ENCODE measurements around the gene PIGL. TPM values are rescaled to one million over a fixed set of nuclear protein-coding genes. Genes with fewer than 3 reads are reported as not detected.

PIGL gene
- total RNA-seq, 1 experiment from 2014 or later = 44.1 TPM

DNA sequence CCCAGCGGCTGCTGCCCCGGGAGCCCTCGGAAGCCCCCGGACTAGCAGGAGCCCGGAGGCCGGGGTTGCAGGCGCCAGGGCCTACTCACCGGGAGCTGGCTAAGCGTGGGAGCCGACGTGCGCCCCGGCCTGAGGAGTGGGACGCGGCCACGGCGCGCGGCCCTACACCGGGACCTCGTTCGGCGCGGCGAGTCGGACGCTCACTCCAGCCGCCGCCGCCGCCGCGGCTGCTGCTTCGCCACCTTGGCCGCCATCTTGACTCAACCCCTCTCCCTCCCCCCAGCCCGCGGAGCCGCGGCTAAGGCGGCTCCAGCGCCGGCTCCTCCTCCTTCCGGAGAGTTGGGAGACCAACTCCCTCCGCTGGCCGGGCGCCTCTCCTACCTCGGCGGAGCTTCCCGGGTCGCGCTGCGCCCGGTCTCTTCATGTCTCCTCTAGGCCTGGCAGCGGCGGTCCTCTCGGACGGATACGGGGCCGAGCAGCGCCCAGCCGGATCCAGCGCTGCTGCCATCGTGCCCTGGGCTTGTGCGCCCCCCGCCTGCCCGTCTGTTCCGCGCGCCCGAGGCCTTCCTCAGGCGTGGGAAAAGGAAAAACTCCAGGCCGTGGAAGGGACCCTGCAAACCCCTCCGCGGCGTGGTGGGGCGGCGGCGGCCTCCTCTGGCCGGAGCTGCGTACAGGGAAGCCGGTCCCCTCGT lies 1.6 kb upstream of the PIGL start, which contains the start of gene NCOR1 (continued):
- TF ChIP-seq, protein P1, sequence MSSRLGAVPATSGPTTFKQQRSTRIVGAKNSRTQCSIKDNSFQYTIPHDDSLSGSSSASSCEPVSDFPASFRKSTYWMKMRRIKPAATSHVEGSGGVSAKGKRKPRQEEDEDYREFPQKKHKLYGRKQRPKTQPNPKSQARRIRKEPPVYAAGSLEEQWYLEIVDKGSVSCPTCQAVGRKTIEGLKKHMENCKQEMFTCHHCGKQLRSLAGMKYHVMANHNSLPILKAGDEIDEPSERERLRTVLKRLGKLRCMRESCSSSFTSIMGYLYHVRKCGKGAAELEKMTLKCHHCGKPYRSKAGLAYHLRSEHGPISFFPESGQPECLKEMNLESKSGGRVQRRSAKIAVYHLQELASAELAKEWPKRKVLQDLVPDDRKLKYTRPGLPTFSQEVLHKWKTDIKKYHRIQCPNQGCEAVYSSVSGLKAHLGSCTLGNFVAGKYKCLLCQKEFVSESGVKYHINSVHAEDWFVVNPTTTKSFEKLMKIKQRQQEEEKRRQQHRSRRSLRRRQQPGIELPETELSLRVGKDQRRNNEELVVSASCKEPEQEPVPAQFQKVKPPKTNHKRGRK (CRISPR knock-in tag; IDR thresholded peaks at IDR 0.05; ENCODE audit: borderline replicate concordance) = no peak
- TF ChIP-seq CBFB (CRISPR knock-in tag; IDR thresholded peaks at IDR 0.05; ENCODE audit: low read depth) = no peak
- TF ChIP-seq TCF7 (CRISPR knock-in tag; IDR thresholded peaks at IDR 0.05; ENCODE audit: low read depth) = no peak
- no peak for TF ChIP-seq JAZF1 (CRISPR knock-in tag; IDR thresholded peaks at IDR 0.05)
- TF ChIP-seq, protein P2, sequence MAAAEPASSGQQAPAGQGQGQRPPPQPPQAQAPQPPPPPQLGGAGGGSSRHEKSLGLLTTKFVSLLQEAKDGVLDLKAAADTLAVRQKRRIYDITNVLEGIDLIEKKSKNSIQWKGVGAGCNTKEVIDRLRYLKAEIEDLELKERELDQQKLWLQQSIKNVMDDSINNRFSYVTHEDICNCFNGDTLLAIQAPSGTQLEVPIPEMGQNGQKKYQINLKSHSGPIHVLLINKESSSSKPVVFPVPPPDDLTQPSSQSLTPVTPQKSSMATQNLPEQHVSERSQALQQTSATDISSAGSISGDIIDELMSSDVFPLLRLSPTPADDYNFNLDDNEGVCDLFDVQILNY (CRISPR knock-in tag; IDR thresholded peaks at IDR 0.05) = peak; percentile 63; the same call in 1 of the 2 replicates
- TF ChIP-seq, protein P3, sequence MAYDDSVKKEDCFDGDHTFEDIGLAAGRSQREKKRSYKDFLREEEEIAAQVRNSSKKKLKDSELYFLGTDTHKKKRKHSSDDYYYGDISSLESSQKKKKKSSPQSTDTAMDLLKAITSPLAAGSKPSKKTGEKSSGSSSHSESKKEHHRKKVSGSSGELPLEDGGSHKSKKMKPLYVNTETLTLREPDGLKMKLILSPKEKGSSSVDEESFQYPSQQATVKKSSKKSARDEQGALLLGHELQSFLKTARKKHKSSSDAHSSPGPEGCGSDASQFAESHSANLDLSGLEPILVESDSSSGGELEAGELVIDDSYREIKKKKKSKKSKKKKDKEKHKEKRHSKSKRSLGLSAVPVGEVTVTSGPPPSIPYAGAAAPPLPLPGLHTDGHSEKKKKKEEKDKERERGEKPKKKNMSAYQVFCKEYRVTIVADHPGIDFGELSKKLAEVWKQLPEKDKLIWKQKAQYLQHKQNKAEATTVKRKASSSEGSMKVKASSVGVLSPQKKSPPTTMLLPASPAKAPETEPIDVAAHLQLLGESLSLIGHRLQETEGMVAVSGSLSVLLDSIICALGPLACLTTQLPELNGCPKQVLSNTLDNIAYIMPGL (CRISPR knock-in tag; IDR thresholded peaks at IDR 0.05) = peak; percentile 97
- TF ChIP-seq ZNF219 (CRISPR knock-in tag; IDR thresholded peaks at IDR 0.05; ENCODE audit: borderline replicate concordance) = no peak
- no peak for TF ChIP-seq TEAD1 (CRISPR knock-in tag; IDR thresholded peaks at IDR 0.05)
- no peak for TF ChIP-seq HMGA2 (CRISPR knock-in tag; IDR thresholded peaks at IDR 0.05)
- TF ChIP-seq, protein P4, sequence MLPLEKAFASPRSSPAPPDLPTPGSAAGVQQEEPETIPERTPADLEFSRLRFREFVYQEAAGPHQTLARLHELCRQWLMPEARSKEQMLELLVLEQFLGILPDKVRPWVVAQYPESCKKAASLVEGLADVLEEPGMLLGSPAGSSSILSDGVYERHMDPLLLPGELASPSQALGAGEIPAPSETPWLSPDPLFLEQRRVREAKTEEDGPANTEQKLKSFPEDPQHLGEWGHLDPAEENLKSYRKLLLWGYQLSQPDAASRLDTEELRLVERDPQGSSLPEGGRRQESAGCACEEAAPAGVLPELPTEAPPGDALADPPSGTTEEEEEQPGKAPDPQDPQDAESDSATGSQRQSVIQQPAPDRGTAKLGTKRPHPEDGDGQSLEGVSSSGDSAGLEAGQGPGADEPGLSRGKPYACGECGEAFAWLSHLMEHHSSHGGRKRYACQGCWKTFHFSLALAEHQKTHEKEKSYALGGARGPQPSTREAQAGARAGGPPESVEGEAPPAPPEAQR (CRISPR knock-in tag; IDR thresholded peaks at IDR 0.05) = no peak
- TF ChIP-seq, protein P5, sequence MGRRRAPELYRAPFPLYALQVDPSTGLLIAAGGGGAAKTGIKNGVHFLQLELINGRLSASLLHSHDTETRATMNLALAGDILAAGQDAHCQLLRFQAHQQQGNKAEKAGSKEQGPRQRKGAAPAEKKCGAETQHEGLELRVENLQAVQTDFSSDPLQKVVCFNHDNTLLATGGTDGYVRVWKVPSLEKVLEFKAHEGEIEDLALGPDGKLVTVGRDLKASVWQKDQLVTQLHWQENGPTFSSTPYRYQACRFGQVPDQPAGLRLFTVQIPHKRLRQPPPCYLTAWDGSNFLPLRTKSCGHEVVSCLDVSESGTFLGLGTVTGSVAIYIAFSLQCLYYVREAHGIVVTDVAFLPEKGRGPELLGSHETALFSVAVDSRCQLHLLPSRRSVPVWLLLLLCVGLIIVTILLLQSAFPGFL (CRISPR knock-in tag; IDR thresholded peaks at IDR 0.05; ENCODE audit: borderline replicate concordance) = no peak
- TF ChIP-seq ELF4 (CRISPR knock-in tag; IDR thresholded peaks at IDR 0.05; ENCODE audit: low read depth) = no peak
- TF ChIP-seq, protein P6, sequence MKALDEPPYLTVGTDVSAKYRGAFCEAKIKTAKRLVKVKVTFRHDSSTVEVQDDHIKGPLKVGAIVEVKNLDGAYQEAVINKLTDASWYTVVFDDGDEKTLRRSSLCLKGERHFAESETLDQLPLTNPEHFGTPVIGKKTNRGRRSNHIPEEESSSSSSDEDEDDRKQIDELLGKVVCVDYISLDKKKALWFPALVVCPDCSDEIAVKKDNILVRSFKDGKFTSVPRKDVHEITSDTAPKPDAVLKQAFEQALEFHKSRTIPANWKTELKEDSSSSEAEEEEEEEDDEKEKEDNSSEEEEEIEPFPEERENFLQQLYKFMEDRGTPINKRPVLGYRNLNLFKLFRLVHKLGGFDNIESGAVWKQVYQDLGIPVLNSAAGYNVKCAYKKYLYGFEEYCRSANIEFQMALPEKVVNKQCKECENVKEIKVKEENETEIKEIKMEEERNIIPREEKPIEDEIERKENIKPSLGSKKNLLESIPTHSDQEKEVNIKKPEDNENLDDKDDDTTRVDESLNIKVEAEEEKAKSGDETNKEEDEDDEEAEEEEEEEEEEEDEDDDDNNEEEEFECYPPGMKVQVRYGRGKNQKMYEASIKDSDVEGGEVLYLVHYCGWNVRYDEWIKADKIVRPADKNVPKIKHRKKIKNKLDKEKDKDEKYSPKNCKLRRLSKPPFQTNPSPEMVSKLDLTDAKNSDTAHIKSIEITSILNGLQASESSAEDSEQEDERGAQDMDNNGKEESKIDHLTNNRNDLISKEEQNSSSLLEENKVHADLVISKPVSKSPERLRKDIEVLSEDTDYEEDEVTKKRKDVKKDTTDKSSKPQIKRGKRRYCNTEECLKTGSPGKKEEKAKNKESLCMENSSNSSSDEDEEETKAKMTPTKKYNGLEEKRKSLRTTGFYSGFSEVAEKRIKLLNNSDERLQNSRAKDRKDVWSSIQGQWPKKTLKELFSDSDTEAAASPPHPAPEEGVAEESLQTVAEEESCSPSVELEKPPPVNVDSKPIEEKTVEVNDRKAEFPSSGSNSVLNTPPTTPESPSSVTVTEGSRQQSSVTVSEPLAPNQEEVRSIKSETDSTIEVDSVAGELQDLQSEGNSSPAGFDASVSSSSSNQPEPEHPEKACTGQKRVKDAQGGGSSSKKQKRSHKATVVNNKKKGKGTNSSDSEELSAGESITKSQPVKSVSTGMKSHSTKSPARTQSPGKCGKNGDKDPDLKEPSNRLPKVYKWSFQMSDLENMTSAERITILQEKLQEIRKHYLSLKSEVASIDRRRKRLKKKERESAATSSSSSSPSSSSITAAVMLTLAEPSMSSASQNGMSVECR (CRISPR knock-in tag; IDR thresholded peaks at IDR 0.05; ENCODE audit: borderline replicate concordance) = 0 out of 2 replicates have a peak, but pooled peaks have one; percentile 64
- no peak for TF ChIP-seq PRRX2 (CRISPR knock-in tag; IDR thresholded peaks at IDR 0.05)
- TF ChIP-seq FOXK1 (CRISPR knock-in tag; IDR thresholded peaks at IDR 0.05) = no peak; the same call in none of the 2 replicates
- TF ChIP-seq TP53 (CRISPR knock-in tag; IDR thresholded peaks at IDR 0.05) = no peak
- TF ChIP-seq, protein P7, sequence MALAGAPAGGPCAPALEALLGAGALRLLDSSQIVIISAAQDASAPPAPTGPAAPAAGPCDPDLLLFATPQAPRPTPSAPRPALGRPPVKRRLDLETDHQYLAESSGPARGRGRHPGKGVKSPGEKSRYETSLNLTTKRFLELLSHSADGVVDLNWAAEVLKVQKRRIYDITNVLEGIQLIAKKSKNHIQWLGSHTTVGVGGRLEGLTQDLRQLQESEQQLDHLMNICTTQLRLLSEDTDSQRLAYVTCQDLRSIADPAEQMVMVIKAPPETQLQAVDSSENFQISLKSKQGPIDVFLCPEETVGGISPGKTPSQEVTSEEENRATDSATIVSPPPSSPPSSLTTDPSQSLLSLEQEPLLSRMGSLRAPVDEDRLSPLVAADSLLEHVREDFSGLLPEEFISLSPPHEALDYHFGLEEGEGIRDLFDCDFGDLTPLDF (CRISPR knock-in tag; IDR thresholded peaks at IDR 0.05) = no peak
- TF ChIP-seq, protein P8, sequence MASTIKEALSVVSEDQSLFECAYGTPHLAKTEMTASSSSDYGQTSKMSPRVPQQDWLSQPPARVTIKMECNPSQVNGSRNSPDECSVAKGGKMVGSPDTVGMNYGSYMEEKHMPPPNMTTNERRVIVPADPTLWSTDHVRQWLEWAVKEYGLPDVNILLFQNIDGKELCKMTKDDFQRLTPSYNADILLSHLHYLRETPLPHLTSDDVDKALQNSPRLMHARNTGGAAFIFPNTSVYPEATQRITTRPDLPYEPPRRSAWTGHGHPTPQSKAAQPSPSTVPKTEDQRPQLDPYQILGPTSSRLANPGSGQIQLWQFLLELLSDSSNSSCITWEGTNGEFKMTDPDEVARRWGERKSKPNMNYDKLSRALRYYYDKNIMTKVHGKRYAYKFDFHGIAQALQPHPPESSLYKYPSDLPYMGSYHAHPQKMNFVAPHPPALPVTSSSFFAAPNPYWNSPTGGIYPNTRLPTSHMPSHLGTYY (CRISPR knock-in tag; IDR thresholded peaks at IDR 0.05) = no peak
- peak; percentile 75; the same call in 1 of the 2 replicates for TF ChIP-seq ZNF416 (CRISPR knock-in tag; IDR thresholded peaks at IDR 0.05)
- TF ChIP-seq GTF2I (CRISPR knock-in tag; conservative IDR thresholded peaks at IDR 0.05) = no peak
- TF ChIP-seq, protein P9, sequence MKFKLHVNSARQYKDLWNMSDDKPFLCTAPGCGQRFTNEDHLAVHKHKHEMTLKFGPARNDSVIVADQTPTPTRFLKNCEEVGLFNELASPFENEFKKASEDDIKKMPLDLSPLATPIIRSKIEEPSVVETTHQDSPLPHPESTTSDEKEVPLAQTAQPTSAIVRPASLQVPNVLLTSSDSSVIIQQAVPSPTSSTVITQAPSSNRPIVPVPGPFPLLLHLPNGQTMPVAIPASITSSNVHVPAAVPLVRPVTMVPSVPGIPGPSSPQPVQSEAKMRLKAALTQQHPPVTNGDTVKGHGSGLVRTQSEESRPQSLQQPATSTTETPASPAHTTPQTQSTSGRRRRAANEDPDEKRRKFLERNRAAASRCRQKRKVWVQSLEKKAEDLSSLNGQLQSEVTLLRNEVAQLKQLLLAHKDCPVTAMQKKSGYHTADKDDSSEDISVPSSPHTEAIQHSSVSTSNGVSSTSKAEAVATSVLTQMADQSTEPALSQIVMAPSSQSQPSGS (CRISPR knock-in tag; IDR thresholded peaks at IDR 0.05; ENCODE audit: borderline replicate concordance, low read depth) = no peak
- TF ChIP-seq GRHL2 (CRISPR knock-in tag; IDR thresholded peaks at IDR 0.05; ENCODE audit: insufficient replicate concordance, severe bottlenecking) = no peak
- peak; percentile 91 for TF ChIP-seq ETV6 (CRISPR knock-in tag; IDR thresholded peaks at IDR 0.05)

Measured in WTC11 (cell line).